ENCODE measurements around the gene LPXN.

Gene LPXN

DNA sequence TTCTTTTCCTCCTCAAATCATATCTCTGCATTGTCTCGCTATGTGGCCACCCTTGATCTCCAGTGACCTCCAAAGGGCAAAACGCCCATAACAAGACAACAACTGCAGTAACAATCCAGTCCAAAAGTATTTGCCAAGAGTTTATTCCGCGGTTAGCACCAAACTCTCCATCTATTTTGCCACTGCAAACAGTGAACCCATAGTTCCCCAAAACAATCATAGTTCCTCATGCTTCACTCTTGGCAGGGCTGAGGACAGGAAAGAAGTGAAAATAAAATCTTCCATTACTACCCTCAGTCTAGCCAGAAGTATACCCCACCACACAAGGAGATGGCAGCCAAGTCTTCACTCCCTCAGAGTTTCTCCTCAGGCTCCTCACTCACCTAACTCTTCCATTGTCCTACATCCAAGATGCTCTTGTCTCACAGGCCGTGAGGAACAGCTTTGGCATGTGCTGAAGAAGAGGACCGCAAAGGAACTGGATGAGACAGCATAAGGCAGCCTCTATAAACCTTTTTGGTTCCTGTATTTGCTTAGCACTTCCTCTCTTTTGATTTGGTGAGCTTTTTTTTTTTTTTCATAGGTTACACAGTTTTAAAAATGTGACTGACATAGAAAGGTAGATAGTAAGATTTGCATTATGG is at the start of gene LPXN:
TSS of gene LPXN (minus strand) at position 480 of the 644 bp plus-strand sequence. CDS start at position 396, 84 bp downstream.
- no peak for DNase-seq

GRCh38 chr11:58625086-58625485 is 49.4 kb upstream of the LPXN start:
- no peak for DNase-seq

DNA sequence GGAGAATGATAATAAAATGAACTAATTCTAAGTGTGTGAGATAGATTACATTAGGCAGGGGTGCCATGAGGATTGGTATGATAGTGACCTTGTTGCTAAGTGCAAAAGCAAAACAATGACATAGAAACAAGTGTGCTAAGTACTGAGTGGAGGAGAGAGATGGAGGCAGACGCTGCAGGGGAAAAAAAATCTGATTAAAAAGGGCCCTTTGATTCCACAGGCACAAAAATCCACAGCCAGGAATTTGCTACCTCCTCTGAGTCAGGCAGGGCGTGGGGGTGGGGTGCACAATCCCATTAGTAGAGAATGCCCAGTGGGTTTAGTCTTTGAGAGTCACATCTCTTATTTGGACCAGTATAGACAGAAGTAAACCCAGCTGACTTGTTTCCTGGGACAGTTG is 46.7 kb upstream of the LPXN start, which contains the start of gene CNTF:
TSS of gene CNTF (plus strand) at position 322 of the 400 bp plus-strand sequence. CDS start 88 bp downstream, outside the sequence.
- DNase-seq = no peak

DNA sequence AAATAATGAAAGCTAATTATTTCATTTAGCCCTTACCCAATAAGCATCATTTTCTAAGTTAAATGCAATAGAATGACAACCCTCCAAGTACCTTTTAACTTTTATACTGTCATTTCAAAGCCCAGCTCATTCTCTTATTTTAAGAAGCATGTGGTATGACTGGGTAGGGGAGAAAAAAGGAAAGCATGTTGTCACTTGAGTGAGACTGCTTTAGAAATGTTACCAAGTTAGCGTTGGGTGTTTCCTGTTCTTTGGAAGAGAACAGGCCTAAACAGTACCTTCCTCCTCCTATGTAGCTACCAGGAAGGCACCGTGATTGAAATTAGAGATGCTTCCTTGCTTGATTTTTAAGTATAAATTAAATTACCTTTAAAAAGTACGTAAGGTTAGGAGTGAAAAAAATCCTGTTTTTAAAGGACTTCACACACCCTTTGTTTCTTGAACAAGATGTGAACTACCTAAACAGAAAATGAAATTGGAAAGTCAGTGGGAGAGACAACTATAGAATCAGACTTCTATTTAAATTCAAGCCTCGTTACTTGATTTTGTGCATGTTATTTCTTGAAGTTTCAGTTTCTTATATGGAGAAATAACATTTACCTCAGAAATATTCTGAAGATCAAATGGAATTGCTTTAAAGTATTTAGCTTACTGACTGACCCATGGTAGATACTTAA is 46.1 kb upstream of the LPXN start:
- no peak for DNase-seq

- no peak for DNase-seq
These were observed 42.4 kb upstream of the LPXN start for GRCh38 chr11:58617976-58618557.

GRCh38 chr11:58616594-58616993 is 40.9 kb upstream of the LPXN start:
- no peak for DNase-seq

- no peak for DNase-seq
These were observed 39.9 kb upstream of the LPXN start for GRCh38 chr11:58615559-58615958.

DNA sequence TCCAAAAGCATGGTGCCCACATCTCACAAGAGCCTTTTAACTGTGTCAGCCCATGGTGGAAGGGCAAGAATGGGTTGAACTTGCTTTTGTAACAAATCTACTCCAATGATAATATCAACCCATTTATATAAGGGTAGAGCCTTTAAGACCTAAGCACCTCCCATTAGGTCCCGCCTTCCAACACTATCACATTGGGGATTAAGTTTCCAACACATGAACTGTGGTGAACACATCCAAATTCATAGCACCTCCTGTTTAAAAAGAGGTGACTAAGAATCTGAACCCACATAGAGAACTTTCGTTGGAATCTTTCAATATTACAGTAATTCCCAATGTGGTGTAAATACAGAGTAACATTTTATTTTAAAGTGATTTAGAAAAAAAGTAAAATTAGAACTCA is 37.6 kb upstream of the LPXN start:
- no peak for DNase-seq

DNA sequence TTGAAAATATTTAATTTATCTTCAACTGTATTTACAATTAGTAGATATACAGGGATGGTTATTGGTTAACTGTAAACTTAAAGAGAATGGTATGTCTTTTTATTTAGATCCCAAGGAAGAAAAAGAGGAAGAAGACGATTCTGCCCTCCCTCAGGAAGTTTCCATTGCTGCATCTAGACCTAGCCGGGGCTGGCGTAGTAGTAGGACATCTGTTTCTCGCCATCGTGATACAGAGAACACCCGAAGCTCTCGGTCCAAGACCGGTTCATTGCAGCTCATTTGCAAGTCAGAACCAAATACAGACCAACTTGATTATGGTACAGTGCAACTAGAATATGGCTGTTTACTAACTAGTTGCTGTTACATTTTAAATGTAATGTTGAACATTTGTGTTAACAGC is 34.1 kb upstream of the LPXN start:
- no peak for DNase-seq

DNA sequence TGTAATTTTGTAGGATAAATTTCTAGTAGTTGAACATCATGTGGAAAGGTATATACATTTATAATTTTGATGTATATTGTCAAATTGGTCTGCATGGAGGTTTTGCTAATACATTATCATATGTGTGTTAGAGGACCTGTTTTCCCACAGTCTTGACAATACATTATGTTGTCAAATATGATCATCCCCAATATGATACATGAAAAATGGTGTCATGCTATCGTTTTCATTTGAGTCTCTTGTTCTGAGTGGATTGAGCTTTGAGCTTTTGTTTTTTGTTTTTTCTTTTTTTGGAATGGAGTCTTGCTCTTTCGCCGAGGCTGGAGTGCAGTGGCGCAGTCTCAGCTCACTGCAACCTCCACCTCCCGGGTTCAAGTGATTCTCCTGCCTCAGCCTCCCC is 32.7 kb upstream of the LPXN start:
- DNase-seq = no peak

DNA sequence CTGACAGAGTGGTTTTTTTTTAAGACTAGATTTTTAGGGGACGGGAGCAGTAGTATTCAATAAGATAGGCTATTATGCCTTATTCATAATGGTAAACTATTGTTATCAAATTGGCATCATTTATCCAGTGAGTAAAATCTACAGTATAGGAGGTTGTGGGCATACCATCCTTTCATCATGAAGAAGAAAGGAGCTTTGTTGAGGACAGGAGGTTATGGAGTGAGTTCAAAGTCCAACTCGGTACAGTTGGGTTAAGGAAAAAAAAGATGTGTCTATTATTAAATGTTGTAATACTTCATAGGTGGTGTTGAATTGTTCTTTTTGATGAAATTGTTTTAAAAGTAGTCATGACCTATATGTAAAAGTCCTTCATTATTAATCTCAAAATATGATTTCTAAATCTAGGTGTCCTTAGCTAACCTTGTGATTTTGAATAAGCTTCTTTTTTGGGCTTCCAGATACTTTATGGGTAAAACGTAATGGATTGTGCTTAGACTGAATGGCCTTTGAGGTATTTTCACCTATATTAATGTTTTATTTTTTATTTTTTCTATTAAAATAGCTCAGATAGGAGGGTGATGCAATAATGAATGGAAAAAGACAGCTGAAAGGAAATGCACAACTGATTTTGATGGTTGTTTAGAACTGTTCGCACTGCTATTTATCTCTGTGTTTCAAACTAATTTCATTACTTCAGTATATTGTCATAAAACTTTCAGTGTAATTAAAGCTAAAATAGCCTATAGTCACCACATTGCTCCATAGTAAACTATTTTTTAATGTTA is 31.5 kb upstream of the LPXN start:
- no peak for DNase-seq

GRCh38 chr11:58600510-58600909 is 24.9 kb upstream of the LPXN start:
- no peak for DNase-seq

GRCh38 chr11:58597486-58598144 is 22.0 kb upstream of the LPXN start:
- DNase-seq = no peak

DNA sequence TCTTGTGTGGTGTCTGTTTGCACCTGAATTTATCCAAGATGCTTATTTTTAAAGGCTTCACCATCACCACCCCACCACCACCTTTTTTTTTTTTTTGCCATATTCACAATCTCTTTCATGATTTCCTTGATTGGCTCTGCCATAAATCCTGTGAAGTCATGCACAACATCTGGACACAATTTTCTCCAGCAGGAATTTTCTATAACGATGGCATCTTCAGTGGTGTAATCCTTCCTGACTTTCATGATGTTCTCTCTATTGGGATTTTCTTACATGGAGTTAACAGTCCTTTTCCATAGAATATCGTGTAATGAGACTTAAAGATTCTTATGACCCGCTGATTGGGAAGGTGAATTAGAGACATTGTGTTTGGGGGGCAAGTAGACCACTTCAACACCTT is 21.0 kb upstream of the LPXN start:
- no peak for DNase-seq

DNA sequence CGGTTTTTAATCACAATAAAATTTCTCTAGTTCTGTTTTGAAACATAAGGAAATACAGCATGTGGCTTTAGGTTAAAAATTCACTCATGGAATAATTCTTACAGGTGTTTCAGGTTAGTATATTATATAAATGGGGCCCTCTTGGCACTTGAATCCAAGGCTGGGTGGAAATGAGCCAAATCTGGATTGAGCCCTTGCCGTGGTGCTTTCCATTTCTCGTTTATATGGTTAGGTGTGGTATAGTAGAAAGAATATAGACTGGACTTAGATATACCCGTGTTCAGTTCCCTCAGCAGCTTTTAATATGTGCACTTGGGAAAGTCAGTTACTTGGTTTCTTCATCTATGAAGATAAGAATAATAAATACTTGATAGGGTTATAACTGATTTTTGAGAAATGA is 19.2 kb upstream of the LPXN start:
- no peak for DNase-seq

DNA sequence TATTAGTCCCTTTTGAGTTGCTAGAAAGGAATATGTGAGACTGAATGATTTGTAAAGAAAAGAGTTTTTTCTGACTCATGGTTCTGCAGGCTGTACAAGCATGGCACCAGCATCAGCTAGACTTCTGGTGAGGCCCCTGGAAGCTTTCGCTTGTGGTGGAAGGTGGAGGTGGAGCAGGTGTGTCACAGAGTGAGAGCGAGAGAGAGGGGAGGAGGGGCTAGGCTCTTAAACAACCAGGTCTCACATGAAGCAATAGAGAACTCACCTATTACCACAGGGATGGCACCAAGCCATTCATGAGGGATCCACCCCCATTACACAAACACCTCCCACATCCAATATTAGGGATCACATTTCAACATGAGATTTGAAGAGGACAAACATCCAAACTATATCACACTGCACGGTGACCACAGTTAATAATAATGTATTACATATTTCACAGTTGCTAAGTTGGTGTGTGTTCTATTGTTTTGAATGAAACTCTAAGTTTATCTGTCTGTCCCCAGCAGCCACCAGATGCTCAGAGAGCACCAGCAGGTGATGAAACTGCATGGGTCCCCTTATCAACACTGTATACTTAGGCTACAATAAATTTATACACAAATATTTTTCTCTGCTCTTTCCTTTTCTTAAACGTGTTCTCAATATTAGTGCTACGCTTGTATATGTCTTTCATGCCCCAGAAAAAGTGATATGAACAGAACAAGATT is 17.3 kb upstream of the LPXN start:
- DNase-seq = no peak

GRCh38 chr11:58591659-58592058 is 16.0 kb upstream of the LPXN start:
- no peak for DNase-seq

DNA sequence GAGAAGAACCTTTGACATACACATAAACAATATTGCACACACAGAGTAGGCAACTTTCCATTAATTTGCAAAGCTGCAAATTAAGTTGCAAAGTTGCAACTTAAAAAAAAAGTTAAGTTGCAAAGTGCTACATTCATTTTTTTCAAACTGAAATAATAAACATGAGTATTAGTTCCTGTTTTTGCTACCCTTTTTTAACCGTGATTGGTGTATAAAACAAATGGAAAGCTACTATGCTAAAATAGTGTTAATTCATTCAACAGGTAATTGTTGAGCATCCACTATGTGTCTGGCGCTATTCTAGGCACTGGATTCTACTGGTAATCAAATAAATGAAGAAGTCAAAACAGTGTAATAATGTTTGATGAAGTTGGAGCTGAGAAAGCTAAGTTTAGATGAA is 11.3 kb upstream of the LPXN start:
- no peak for DNase-seq

DNA sequence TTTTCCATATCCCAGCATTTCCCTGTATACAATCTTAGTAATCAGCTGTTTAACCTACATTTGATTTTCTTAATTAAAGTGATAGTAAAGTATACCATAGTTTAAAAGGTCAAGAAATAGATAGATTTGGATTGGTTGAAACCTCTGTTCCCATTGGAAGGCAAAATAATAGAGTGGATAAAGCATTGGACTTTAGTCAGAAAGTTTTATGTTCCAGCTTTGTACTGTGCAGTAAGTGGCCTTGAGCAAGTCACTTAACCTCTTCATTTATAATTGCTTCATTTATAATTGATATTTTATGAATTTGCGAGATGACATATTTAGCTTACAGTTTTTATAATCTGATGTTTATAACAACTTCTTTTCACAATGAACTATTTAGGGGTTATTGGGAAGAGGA is 6.8 kb upstream of the LPXN start:
- no peak for DNase-seq

- no peak for DNase-seq
These were observed 4.7 kb upstream of the LPXN start for GRCh38 chr11:58580311-58580710.

GRCh38 chr11:58579192-58580129 is 3.8 kb upstream of the LPXN start:
- peak; percentile 65 for DNase-seq

Measured in NCI-H2171 (cell line).